Activated CD8-positive, alpha-beta T cell treated with anti-CD3 and anti-CD28 coated beads for 36 hours (primary cell): ENCODE results near the gene ITGAD. TPM values are rescaled to one million over a fixed set of nuclear protein-coding genes. Genes with fewer than 3 reads are reported as not detected.

Experiments
- ATAC-seq: fragments of 200-7000 bp; cut with Tn5 transposase; one replicate; pipeline ENCODE4 v1.10.0; 2021; ENCODE audit warnings: mild to moderate bottlenecking, moderate library complexity
- CTCF ChIA-PET: fragments of 350-600 bp; sonication (Branson Sonifier 250); formaldehyde crosslinking; loops from one replicate; lab custom pipeline; 2021; ENCODE audit warnings: antibody characterized with exemption; lab: Charles Lee
- POLR2A ChIA-PET: fragments of 350-600 bp; sonication (Branson Sonifier 250); formaldehyde crosslinking; loops from one replicate; lab custom pipeline; 2021; ENCODE audit warnings: antibody characterized with exemption; lab: Charles Lee
- DNase-seq: peaks from one replicate; pipeline ENCODE4 v3.0.0-alpha.2; 2020
- H3K27ac Mint-ChIP-seq: one replicate; pipeline ENCODE4 v1.8.0; 2021; ENCODE audit warnings: mild to moderate bottlenecking, mixed read lengths
- H3K27me3 Mint-ChIP-seq: one replicate; pipeline ENCODE4 v1.8.0; 2021; ENCODE audit warnings: mixed read lengths
- H3K36me3 Mint-ChIP-seq: one replicate; pipeline ENCODE4 v1.8.0; 2021; ENCODE audit warnings: low read depth, mixed read lengths
- H3K4me1 Mint-ChIP-seq: one replicate; pipeline ENCODE4 v1.8.0; 2021; ENCODE audit warnings: low read depth, mixed read lengths
- H3K4me3 Mint-ChIP-seq: one replicate; pipeline ENCODE4 v1.8.0; 2021; ENCODE audit warnings: mild to moderate bottlenecking, moderate library complexity, mixed read lengths
- H3K9me3 Mint-ChIP-seq: one replicate; pipeline ENCODE4 v1.8.0; 2021; ENCODE audit warnings: mixed read lengths
- CTCF ChIP-seq: fragments of 200-600 bp; IDR thresholded peaks from one replicate; pipeline ENCODE4 v1.8.0; 2022; ENCODE audit warnings: antibody characterized with exemption, mild to moderate bottlenecking
- intact Hi-C: fragments of 100-400 bp; cut with micrococcal nuclease; formaldehyde crosslinking; loops from one replicate; pipeline ENCODE4 v1.10.0; 2022
- total RNA-seq, 2 experiments: library from RNA; stranded (reverse); gene quantifications; one replicate each; pipeline ENCODE4 v1.2.3, GENCODE V29; 2021

The ITGAD gene
- total RNA-seq, 2 experiments from 2014 or later, result not detected

- Mint-ChIP-seq H3K36me3 (no peaks in the 10 kb centered on the region), H3K9me3 (no peaks in the 10 kb centered on the region), H3K27ac (no peak overlapping the region), H3K4me1 (peaks cover 19% of the 10 kb centered on the region), H3K4me3 (peak overlapping the region; percentile 77), H3K27me3 (peaks cover 16% of the 10 kb centered on the region)
- ChIA-PET CTCF (interaction anchor here (0.8 to 10.2 kb wide), 3 partner anchors 11 to 20 kb away, joined by 3 to 70 read pairs (median 3); partner anchors contain the start of gene ARMC5), POLR2A (interaction anchor here (1.0 to 4.2 kb wide), 3 partner anchors 12 to 18 kb away, joined by 4 to 16 read pairs (median 6); no protein-coding TSS in a partner anchor)
- DNase-seq (no peak), ATAC-seq (no peak)
- TF ChIP-seq CTCF, result no peak
- intact Hi-C loops, result no loop called here
These were observed 82.8 kb downstream of the ITGAD start for GRCh38 chr16:31475946-31476302.

Other genes starting within 250 kb of the ITGAD start
- gene PRSS36, start 243.3 kb upstream of the ITGAD start, total RNA-seq, result under 1 TPM; 0.18 to 0.72 TPM
- gene FUS, start 213.2 kb upstream of the ITGAD start, total RNA-seq, result 100 to 1,000 TPM; 486 to 533 TPM
- 1 to 10 TPM; 5.9 to 6.1 TPM for gene PYCARD, start 190.6 kb upstream of the ITGAD start, total RNA-seq
- gene TRIM72, start 179.2 kb upstream of the ITGAD start, total RNA-seq, result not detected
- not detected for gene PYDC1, start 176.2 kb upstream of the ITGAD start, total RNA-seq
- under 1 TPM; 0.88 to 0.96 TPM for gene ITGAM, start 133.4 kb upstream of the ITGAD start, total RNA-seq
- 1 to 10 TPM; 4.4 to 5.4 TPM for gene ITGAX, start 38.2 kb upstream of the ITGAD start, total RNA-seq
- gene COX6A2, start 35.0 kb downstream of the ITGAD start, total RNA-seq, result not detected
- not detected for gene ZNF843, start 49.5 kb downstream of the ITGAD start, total RNA-seq
- gene ARMC5, start 66.2 kb downstream of the ITGAD start, total RNA-seq, result 10 to 100 TPM in 1 of 2 experiments, 1 to 10 TPM in 1; 8.2 to 10.0 TPM
- gene TGFB1I1, start 78.8 kb downstream of the ITGAD start, total RNA-seq, result 1 to 10 TPM in 1 of 2 experiments, under 1 TPM in 1; 0.92 to 1.2 TPM
- not detected for gene SLC5A2, start 89.8 kb downstream of the ITGAD start, total RNA-seq
- 10 to 100 TPM; 35.8 to 36.7 TPM for gene RUSF1, start 115.1 kb downstream of the ITGAD start, total RNA-seq
- not detected for gene AHSP, start 134.6 kb downstream of the ITGAD start, total RNA-seq